ENCODE results near the gene PPARD.

DNA sequence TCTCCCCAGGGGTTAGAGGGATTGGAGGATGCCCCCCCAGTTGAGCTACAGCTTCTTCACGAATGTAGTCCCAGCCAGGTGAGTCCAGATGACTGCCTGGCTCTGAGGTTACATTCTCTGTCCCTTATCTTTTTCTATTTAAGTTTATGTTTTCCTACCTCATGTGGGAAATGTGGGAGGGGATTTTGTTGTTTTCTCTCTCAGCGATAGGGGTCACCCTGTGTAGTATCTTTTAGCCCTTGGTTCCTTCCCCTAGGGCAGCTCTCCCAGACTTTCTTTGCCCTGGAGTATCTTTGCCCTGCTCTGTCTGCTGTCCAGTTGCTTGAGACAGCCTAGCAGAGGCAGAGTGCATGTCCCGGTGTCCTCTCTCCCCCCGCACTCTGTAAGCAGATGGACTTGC is 115.5 kb downstream of the PPARD start:
- TF ChIP-seq, protein P1, sequence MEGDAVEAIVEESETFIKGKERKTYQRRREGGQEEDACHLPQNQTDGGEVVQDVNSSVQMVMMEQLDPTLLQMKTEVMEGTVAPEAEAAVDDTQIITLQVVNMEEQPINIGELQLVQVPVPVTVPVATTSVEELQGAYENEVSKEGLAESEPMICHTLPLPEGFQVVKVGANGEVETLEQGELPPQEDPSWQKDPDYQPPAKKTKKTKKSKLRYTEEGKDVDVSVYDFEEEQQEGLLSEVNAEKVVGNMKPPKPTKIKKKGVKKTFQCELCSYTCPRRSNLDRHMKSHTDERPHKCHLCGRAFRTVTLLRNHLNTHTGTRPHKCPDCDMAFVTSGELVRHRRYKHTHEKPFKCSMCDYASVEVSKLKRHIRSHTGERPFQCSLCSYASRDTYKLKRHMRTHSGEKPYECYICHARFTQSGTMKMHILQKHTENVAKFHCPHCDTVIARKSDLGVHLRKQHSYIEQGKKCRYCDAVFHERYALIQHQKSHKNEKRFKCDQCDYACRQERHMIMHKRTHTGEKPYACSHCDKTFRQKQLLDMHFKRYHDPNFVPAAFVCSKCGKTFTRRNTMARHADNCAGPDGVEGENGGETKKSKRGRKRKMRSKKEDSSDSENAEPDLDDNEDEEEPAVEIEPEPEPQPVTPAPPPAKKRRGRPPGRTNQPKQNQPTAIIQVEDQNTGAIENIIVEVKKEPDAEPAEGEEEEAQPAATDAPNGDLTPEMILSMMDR (IDR thresholded peaks at IDR 0.05): no peak
- TF ChIP-seq POLR2AphosphoS5 (IDR thresholded peaks at IDR 0.05) (no peak), POLR2A (IDR thresholded peaks at IDR 0.05) (no peak), EP300 (IDR thresholded peaks at IDR 0.05) (no peak)

Measured in suprapubic skin (tissue), 4 donors.